GM21717 (cell line): ENCODE results near the gene FAF1.

ENCODE experiments used
- ATAC-seq: cut with Tn5 transposase; IDR thresholded peaks from one replicate; pipeline ENCODE4 v1.9.1; 2021; ENCODE audit warnings: mild to moderate bottlenecking, moderate library complexity; ENCODE audit not compliant: unreplicated experiment

The FAF1 gene

DNA sequence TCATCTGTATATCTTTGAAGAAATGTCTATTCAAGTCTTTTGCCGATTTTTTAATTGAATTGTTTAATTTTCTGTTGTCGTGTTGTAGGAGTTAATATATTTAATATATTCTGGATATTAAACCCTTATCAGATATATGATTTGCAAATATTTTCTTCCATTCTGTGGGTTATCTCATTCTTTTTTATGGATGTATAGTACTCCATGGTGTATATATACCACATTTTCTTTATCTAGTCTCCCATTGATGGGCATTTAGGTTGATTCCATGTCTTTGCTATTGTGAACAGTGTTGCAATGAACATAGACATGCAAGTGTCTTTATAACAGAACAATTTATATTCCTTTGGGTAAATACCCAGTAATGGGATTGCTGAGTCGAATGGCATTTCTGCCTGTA, 436.5 kb downstream of the FAF1 start:
- no peak for ATAC-seq

DNA sequence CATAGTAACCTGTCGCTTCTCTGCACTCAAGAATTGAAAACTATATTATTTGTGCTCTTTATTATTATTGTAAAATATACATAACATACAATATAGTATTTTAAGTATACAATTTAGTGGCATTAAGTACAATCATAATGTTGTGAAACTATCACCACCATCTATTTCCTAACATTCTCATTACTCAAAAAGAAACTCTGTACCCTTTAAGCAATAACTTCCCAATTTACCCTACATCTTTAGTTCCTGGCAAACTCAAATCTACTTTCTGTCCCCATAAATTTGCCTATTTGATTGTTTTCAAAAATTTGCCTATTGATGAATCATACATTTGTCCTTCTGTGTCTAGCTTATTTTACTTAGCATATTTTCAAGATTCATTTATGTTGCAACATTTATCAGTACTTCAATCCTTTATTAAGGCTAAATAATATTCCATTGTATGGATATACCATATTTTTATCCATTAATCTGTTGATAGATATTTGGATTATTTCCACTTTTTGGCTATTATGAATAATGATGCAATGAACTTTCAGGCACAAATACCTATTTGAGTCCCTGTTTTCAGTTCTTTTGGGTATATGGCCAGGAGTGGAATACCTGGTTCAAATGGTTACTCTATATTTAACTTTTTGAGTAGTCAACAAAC, 437.2 kb downstream of the FAF1 start:
- no peak for ATAC-seq

DNA sequence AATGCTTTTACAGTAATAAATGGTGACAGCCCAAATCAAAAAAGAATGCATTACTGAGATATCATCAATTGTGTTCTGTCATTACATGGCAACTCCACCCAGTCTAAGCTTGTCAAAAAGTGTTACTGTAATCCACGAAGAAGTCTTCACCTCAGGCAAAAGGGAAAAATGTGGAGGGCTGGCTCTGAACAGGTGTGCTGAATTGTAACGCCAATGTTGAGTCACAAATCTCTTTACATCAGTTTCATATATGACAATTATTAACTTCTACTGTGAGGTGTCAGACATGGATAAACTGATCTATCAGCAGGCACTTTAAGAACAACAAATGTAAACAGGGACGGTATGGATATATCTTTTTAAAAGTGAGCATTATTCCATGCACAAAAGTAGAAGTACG, 438.4 kb downstream of the FAF1 start:
- ATAC-seq, result no peak

DNA sequence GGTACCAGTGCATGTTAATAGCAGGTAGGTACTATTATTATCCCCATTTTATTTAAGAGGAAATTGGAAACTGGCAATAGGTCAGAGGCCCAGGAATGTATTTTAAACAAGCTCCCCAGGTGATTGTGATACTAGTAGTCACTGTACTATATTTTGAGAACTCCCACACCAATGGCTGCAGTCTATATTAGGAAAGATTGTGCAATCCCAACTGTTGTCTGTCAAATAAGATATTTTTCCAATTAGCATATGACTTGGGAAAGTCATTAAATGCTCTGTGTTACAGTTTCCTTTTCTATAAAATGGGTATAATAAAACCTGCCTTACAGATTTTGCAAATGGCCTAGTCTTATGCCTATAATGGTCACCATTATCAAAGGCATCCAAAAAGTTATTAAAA, 442.6 kb downstream of the FAF1 start:
- no peak for ATAC-seq

DNA sequence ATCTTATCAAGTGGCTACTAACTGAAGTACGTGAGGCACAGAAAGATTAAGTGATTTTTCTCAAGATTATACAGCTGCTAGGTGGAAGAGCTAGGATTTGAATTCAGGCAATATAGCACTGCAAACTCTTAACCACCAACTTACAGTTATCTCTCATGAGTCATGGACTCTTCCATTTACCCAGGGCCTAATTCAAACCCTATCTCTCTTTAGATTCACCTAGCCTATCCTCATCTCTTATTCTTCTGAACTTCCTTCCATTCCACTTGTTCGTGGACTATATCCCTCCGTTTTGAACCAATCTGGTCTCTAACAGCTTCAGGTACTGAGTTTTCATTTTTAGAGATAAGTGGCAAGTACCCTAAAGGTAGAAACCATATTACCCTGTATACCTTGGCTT, 444.0 kb downstream of the FAF1 start:
- no peak for ATAC-seq

DNA sequence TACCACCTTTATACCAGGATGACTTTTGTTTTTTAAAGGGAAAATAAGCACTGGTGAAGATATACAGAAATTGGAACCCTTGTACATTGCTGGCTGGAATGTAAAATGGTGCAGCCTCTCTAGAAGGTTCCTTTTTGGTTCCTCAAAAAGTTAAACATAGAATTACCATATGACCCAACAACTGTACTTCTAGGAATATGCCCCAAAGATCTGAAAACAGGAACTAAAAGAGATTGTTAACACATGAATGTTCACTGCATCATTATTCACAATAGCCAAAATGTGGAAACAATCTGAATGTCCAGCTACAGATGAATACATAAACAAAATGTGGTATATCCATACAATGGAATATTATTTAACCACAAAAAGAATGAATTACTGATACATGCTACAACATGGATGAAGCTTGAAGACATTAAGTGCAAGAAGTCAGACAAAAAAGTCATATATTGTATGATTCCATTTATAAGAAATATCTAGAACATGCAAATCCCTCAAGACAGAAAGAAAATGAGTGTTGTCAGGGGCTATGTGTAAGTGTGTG, 452.0 kb downstream of the FAF1 start:
- no peak for ATAC-seq

DNA sequence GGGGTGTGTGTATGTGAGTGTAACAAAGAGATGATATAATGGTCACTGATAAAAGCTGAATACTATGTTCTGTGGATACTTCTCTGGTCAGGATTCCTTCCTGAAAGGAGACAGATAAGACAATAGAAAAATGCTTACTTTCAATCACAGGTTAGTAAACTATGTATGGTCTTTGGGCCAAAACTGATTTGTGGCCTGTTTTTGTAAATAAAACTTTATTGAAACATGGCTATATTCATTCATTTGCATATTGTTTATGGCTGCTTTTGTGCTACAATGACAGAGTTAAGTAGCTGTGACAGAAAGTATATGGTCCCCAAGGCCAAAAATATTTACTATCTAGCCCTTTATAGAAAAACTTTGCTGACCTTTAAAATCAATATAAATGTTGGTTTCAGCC, 454.6 kb downstream of the FAF1 start:
- ATAC-seq, result no peak

DNA sequence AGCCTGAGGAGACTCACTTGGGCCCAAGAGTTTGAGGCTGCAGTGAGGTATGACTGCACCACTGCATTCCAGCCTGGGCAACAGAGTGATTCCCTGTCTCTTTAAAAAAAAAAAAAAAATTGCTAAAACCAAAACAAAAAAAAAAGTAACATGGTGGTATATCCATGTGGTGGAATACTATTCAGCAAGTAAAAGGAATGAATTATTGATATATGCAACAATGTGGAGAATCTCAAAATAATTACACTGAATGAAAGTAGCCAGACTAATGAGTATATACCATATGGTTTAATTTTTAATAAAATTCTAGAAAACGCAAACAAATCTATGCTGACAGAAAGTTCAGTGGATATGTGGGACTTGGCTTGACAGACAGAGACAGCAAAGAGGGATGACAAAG, 456.6 kb downstream of the FAF1 start:
- no peak for ATAC-seq

DNA sequence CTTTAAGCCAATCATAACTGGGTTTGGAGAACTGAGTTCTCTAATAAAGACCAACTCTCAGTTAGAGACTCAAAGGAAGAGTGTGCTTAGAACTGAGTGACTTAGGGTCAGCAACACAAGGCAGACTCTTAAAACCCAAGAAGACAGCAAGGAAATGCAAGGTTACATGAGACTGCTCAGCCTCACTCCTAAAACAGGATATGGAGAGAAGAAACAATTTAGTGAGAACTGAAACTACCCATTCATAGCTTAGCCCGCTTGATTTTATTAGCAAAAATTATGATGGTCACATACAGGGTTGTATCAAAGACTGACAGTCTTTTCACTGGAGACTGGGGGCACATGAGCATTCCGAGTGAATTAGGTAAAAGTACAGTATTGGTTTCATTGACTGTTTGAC, 457.9 kb downstream of the FAF1 start:
- no peak for ATAC-seq

DNA sequence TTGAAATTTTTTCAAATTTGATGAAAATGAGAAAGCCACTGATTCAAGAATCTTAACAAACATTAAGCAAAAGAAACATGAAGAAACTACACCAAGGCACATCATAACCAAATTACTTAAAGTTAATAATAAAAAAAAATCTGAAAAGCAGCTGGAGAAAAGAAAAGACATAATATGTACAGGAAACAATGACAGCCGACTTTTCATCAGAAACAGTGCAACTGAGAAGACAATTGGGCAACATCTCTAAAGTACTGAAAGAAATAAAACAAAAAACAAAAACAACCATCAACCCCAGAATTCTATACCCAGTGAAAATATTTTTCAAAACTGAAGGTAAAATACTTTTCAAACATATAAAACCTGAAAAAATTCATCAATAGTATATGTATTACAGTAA, 463.1 kb downstream of the FAF1 start:
- no peak for ATAC-seq

DNA sequence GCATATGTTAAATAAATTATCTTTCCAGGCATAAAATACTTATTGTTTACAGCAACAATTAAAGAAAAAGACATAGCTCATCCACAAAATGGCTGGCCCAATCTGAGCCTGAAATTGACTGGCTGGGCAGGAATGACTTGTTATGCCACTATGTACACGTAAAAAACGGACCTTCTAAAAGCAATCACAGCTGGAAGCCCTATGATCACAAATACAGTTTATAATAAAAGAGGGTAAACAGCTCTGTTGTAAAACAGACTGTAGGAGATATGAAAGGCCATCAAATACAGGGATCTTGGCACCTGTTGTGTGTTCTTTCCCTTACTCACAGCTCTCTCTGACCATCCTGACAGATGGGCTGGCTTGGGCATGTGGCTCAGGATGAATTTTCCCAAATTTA, 466.4 kb downstream of the FAF1 start:
- ATAC-seq, result no peak

DNA sequence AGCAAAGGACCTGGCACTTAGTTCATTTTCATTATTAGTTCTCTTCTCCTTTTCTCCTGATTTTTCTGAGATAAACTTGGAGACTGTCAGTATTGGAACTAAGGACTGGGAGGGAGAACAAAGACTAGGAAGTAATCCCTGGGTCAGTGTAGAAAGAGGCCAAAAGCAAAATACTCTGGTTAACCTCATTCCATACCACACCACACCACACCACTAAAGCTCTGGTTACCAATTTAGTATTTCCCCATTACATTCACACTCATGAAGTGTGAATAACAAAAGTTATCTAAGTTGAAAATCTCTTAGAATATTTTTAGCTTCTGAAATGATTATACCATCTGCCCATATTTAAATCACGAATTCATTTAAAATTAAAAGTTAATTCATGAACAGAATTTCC, 467.9 kb downstream of the FAF1 start:
- no peak for ATAC-seq

DNA sequence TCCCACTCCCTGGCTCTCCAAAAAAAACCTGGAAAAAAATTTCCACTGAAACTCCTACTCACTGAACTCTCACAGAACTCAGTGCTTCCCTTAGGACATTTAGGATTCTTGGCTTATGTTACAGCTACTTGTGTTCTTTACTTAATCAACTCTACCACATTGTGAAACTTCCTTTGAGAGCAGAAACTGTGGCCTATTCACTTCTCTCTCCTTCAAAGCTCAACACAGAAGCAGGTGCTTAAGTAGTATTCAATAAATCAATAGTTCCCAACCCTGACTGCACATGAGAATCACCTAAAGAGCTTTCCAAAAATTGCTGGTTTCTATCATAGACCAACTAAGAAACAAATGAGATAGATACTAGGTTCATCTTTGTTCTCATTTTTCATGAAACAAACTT, 468.9 kb downstream of the FAF1 start:
- no peak for ATAC-seq

DNA sequence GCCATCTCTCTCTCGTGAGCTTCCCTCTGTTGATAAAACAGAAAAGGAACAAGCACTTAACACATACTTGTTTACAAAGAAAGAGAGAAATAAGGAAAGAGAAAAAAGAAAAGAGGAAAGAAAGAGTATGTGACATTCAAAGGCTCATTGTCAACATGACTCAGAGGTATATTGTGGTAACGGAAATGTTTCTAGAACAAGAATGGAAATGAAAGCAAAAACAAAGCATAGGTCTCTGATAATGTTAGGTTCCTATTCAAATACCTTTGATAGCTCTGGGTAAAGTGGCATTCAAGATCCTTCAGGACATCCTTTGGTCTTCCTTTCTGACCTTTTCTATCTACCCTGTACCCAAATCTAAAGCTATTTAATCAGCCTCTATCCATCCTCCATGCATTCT, 469.4 kb downstream of the FAF1 start:
- no peak for ATAC-seq

DNA sequence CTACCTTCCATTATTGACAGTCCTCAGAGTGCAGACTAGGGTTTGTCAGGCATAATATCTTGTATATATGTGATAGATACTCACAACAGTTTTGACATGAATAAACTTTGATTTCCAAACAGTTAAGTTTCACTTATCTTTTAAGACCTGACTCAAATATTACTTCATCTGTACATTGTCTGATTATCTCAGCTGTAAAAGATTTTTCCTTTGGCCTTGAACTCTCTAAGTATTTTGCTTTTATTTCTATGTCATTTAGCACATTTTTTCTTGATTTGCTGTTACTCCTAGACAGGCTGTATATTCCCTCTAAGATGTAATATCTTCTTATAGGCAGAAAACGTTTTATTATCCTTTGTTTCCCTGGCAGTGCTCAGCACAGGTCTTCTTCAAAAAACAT, 471.2 kb downstream of the FAF1 start:
- no peak for ATAC-seq

DNA sequence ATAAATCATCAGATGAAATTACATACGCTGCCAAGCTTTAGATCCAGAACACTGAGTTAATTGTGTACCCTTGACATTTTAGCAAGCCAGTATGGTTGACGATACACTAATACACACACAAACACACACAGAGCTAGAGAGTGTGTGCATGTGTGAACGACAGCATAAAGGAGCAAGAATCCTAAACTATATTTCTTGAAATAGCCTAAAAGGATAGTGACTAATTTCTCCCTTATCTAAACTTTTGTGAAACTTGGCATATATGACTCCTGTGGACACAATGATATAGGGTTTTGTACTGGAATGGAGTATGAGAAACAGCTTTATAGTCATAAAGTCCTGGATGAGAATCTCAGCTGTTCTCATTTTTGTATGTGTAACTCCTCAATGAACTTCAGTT, 471.7 kb downstream of the FAF1 start:
- no peak for ATAC-seq

DNA sequence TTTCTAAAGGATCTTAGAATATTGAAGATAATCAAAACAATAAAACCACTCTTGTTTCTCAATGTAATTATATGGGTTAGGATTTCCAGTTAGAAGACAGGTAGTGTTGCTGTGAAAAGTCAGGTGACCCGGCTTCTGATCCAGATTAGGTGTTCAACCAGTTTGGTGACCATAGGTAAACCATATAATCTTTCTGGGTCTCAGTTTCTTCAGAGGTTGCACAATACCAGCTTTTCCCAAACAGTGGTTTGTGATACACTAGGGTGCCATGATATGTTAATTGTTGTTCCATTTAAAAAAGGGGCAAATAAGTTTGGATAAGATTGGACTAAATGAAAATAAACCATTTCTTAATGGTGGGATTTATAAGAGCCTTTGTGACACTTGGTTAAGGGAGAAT, 472.3 kb downstream of the FAF1 start:
- no peak for ATAC-seq

DNA sequence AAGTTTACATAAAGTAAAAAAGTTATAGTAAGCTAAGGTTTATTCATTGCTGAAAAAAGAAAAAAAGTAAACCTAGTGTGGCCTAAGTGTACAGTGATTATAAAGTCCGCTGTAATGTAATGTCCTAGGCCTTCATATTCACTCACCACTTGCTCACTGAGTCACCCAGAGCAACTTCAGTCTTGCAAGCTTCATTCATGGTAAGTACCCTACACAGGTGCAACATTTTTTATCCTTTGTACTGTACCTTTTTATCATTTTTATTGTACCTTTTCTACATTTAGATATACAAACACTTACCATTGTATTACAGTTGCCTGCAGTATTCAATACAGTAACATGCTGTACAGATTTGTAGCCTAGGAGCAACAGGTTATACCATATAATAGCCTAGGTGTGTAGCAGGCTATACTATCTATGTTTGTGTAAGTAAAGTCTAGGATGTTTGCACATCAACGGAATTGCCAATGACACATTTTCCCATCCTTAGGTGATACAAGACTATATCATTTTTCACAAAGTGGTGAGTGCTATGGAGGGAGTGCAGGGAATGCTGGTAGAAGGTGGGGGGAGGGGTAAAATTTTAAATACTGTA, 478.8 kb downstream of the FAF1 start:
- no peak for ATAC-seq

DNA sequence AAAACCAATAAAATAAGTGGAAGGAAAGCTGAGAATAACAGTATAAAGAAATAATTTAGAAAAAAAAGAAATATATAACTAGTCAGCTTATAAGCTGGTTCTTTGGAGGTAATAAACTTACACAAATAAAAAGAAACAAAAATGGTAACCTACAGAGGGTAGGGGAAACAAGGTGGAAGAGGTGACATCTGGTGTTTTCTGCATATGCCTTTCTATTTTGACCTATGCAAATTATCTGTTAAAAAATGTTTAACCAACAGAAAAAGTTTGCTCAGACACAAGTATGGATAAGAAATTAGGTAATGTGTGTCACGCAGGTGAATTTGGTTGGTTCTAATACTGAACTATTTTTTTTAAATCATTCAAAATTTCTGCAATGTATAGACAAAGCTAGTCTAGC, 483.3 kb downstream of the FAF1 start:
- no peak for ATAC-seq

DNA sequence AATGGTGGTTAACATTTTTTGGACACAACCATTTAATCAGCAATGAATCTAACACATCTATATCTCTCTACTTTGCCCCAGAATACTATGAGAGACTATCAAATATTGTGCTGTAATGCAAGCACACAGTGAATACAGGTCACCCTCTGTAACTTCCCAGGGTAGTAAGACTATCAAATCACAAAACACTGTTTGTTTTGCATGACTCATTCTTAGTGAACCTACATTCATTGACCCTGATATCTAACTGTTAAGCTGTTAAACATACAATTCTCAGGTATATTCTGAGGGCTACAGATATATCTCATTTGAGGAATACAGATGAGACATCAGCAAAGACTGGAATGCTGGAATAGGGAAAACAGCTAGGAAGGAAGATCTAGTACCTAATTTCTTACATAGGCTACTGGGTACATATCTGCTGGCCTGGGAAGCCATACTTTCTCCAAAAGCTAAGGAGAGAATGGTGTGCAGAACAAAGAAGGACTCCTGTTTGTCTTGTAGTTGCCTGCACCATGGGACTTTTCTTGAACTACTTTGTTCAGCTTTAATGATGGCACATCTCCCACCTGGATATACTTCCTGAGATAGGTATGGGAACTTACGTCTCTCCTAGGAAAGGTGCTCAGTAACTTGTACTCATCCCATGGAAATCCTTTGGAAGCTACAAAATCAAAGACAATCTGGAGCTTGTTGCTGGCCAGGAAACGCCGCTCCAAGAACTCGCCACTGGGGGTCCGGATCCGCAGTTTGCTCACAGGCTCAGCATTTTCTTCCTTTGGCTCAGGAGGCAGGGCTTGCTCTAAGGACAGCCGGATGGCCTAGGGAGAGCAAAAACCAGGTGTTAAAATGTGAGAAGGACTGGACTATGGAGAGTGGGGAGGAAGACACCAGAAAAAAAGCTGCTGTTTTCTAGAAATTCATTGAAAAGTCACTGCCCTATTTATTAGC, 484.9 kb downstream of the FAF1 start:
- ATAC-seq, result no peak

DNA sequence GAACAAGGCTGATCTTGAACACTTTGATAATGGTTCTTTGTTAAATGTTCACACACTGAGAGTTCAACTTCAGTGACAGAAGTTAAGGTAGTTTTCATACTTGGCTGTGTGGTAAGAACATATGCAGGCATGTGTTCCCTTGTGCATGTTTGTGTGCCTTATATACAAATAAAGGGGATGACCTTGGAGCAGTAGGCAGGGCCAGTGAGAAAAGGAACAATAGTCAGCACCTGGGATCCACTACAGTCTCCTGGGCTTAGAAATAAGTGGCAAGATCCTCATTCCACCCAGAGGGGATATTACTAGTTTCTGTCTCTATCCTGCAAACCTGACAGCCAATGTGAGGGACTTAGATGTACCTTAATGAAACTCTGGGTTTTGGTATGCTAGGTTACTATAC, 486.6 kb downstream of the FAF1 start:
- no peak for ATAC-seq

DNA sequence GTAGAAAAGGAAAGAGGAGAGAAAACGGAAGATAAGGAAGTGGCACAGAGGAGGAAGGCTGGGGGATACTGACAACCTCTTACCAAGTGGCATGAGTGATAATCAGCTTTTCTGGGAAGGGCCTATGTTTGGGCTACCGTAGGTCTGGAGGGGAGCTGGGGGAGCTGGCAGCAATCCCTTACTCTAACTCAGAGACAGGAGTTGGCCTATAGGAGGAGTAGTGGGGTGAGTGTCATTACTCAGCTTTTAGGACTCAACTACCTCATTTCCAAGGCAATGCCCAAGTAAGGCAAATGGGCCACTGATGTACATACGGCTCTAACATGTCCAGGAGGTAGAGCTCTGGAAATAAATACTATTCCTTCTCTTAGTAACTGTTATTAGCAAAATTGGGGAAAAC, 488.1 kb downstream of the FAF1 start:
- no peak for ATAC-seq
